CD4-positive, alpha-beta T cell (primary cell): ENCODE data around the gene EIF5AL1. TPM values are rescaled to one million over a fixed set of nuclear protein-coding genes. Genes with fewer than 3 reads are reported as not detected.

Experiments
- ATAC-seq: fragments of 200-7000 bp; cut with Tn5 transposase; one replicate; pipeline ENCODE4 v1.10.0; 2022; ENCODE audit warnings: mild to moderate bottlenecking; ENCODE audit not compliant: poor library complexity
- CTCF ChIA-PET: fragments of 350-600 bp; sonication (Branson Sonifier 250); formaldehyde crosslinking; loops from one replicate; lab custom pipeline; 2021; ENCODE audit warnings: antibody characterized with exemption, inconsistent platforms; lab: Charles Lee
- POLR2A ChIA-PET: fragments of 350-600 bp; sonication (Branson Sonifier 250); formaldehyde crosslinking; loops from one replicate; lab custom pipeline; 2021; ENCODE audit warnings: antibody characterized with exemption, inconsistent platforms; lab: Charles Lee
- DNase-seq, 14 experiments: peaks; one replicate each; pipeline ENCODE4 v3.0.0-alpha.2; 2013 to 2020; ENCODE audit warnings: mixed read lengths in 2 of 14
- H3K27ac ChIP-seq, 2 donors: one replicate each; pipeline versions ENCODE4 v1.5.1 to v1.7.0; 2013; ENCODE audit warnings: low read length in 2 of 2, low read depth in 1 of 2, mild to moderate bottlenecking in 1 of 2
- H3K27me3 ChIP-seq, 2 experiments: 1 replicate in 1 of 2; 2 replicates in 1 of 2; pipeline versions ENCODE4 v1.6.1 to v1.7.0; 2013; ENCODE audit warnings: low read length in 2 of 2, control low read depth in 1 of 2, mild to moderate bottlenecking in 1 of 2, moderate library complexity in 1 of 2; ENCODE audit not compliant: insufficient read depth in 2 of 2, control insufficient read depth in 1 of 2
- H3K36me3 ChIP-seq: one replicate; pipeline ENCODE4 v1.6.1; 2013; ENCODE audit warnings: low read length, control low read depth; ENCODE audit not compliant: insufficient read depth
- H3K4me1 ChIP-seq: one replicate; pipeline ENCODE4 v1.6.1; 2013; ENCODE audit warnings: low read length, control low read depth; ENCODE audit not compliant: insufficient read depth
- H3K4me3 ChIP-seq: one replicate; pipeline ENCODE4 v1.5.1; 2013; ENCODE audit warnings: mild to moderate bottlenecking, low read length, moderate library complexity
- H3K9me3 ChIP-seq, 2 experiments: 1 replicate in 1 of 2; 2 replicates in 1 of 2; pipeline versions ENCODE4 v1.6.1 to v1.7.0; 2013; ENCODE audit warnings: low read length in 2 of 2, mild to moderate bottlenecking in 2 of 2, control low read depth in 1 of 2, moderate library complexity in 1 of 2; ENCODE audit not compliant: control insufficient read depth in 1 of 2, insufficient read depth in 1 of 2
- H3K27ac Mint-ChIP-seq: one replicate; pipeline ENCODE4 v1.8.0; 2020; ENCODE audit warnings: mixed read lengths
- H3K27me3 Mint-ChIP-seq: one replicate; pipeline ENCODE4 v1.8.0; 2021; ENCODE audit warnings: mixed read lengths
- H3K36me3 Mint-ChIP-seq: one replicate; pipeline ENCODE4 v1.8.0; 2021; ENCODE audit warnings: low read depth, mixed read lengths
- H3K4me1 Mint-ChIP-seq: one replicate; pipeline ENCODE4 v1.8.0; 2021; ENCODE audit warnings: low read depth, mixed read lengths
- H3K4me3 Mint-ChIP-seq: one replicate; pipeline ENCODE4 v1.8.0; 2020; ENCODE audit warnings: mild to moderate bottlenecking, mixed read lengths
- H3K9me3 Mint-ChIP-seq: one replicate; pipeline ENCODE4 v1.8.0; 2020; ENCODE audit warnings: mixed read lengths
- CTCF ChIP-seq: fragments of 200-600 bp; IDR thresholded peaks from one replicate; pipeline ENCODE4 v1.8.0; 2022; ENCODE audit warnings: antibody characterized with exemption, mild to moderate bottlenecking
- intact Hi-C, 2 experiments: fragments of 100-400 bp; cut with DNase I in 1 of 2; cut with micrococcal nuclease in 1 of 2; formaldehyde crosslinking; loops; one replicate each; pipeline versions ENCODE4 v1.15.1 to v1.9.0; 2023 to 2025; cut with DNase I, micrococcal nuclease
- total RNA-seq, 174 experiments: library from RNA in 2 of 174; stranded (reverse) in 2 of 174; gene quantifications; one replicate each; pipeline ENCODE4 v1.2.3 and lab custom pipeline; 2021 to 2026

EIF5AL1 gene
- total RNA-seq, 2 experiments from 2014 or later, result 0.11 to 0.14 TPM

- Mint-ChIP-seq H3K4me1 (no peaks in the 10 kb centered on the region), H3K27ac (no peak overlapping the region), H3K36me3 (no peaks in the 10 kb centered on the region), H3K9me3 (no peaks in the 10 kb centered on the region), H3K4me3 (no peak overlapping the region), H3K27me3 (peaks cover 24% of the 10 kb centered on the region)
- Histone ChIP-seq H3K36me3 (no peaks in the 10 kb centered on the region), H3K4me3 (no peak overlapping the region), H3K9me3 (no peaks in the 10 kb centered on the region), H3K27ac (no peak overlapping the region), H3K27me3 (peaks cover 0 to 3% of the 10 kb centered on the region in 2 experiments), H3K4me1 (no peaks in the 10 kb centered on the region)
- TF ChIP-seq CTCF, result no peak
- ChIA-PET POLR2A (no interaction called here), CTCF (no interaction called here)
- intact Hi-C loops, result no loop called here
- DNase-seq (no peak), ATAC-seq (no peak)
These were observed 18.5 kb upstream of the EIF5AL1 start for GRCh38 chr10:79493806-79494205.

GRCh38 chr10:79494871-79495705 lies 17.2 kb upstream of the EIF5AL1 start:
- Mint-ChIP-seq H3K27ac (no peak overlapping the region), H3K4me3 (no peak overlapping the region), H3K27me3 (peaks cover 30% of the 10 kb centered on the region), H3K36me3 (no peaks in the 10 kb centered on the region), H3K9me3 (no peaks in the 10 kb centered on the region), H3K4me1 (no peaks in the 10 kb centered on the region)
- no peaks in the 10 kb centered on the region for H3K4me1 ChIP-seq
- no peak for TF ChIP-seq CTCF
- H3K9me3 ChIP-seq, result no peaks in the 10 kb centered on the region
- POLR2A ChIA-PET, result no interaction called here
- CTCF ChIA-PET, result no interaction called here
- H3K36me3 ChIP-seq, result no peaks in the 10 kb centered on the region
- H3K27me3 ChIP-seq, result peaks cover 0 to 3% of the 10 kb centered on the region in 2 experiments
- no peak overlapping the region for H3K27ac ChIP-seq
- no peak for DNase-seq
- intact Hi-C loops, result no loop called here
- no peak for ATAC-seq
- no peak overlapping the region for H3K4me3 ChIP-seq

GRCh38 chr10:79495791-79496190 lies 16.5 kb upstream of the EIF5AL1 start:
- H3K27me3 ChIP-seq, result peaks cover 0 to 3% of the 10 kb centered on the region in 2 experiments
- no peak for TF ChIP-seq CTCF
- peaks cover 34% of the 10 kb centered on the region for H3K27me3 Mint-ChIP-seq
- no peaks in the 10 kb centered on the region for H3K36me3 Mint-ChIP-seq
- no peaks in the 10 kb centered on the region for H3K9me3 Mint-ChIP-seq
- ChIA-PET POLR2A (no interaction called here), CTCF (no interaction called here)
- no peak overlapping the region for H3K27ac Mint-ChIP-seq
- no peaks in the 10 kb centered on the region for H3K36me3 ChIP-seq
- no peak overlapping the region for H3K4me3 Mint-ChIP-seq
- no peak overlapping the region for H3K27ac ChIP-seq
- H3K4me1 Mint-ChIP-seq, result no peaks in the 10 kb centered on the region
- intact Hi-C loops, result no loop called here
- H3K4me1 ChIP-seq, result no peaks in the 10 kb centered on the region
- DNase-seq, result no peak
- H3K9me3 ChIP-seq, result no peaks in the 10 kb centered on the region
- no peak overlapping the region for H3K4me3 ChIP-seq
- ATAC-seq, result no peak
